ENCODE measurements around the gene ELOF1.

Gene ELOF1

GRCh38 chr19:11547929-11548700 lies 10.9 kb downstream of the ELOF1 start:
- no peak for TF ChIP-seq CTCF (IDR thresholded peaks at IDR 0.05; ENCODE audit: borderline replicate concordance, control extremely low read depth, extremely low read depth, insufficient read depth, missing control alignments)
- DNase-seq (ENCODE audit: low spot score) = no peak
- in situ Hi-C loops (cut with MboI; ENCODE audit: low sequenced_read_pairs, unreplicated experiment) = no loop called here

GRCh38 chr19:11541238-11541637 lies 17.8 kb downstream of the ELOF1 start:
- TF ChIP-seq CTCF (IDR thresholded peaks at IDR 0.05; ENCODE audit: borderline replicate concordance, control extremely low read depth, extremely low read depth, insufficient read depth, missing control alignments) = no peak
- DNase-seq (ENCODE audit: low spot score) = peak; percentile 48
- in situ Hi-C loops (cut with MboI; ENCODE audit: low sequenced_read_pairs, unreplicated experiment) = no loop called here

GRCh38 chr19:11540645-11541044 lies 18.4 kb downstream of the ELOF1 start:
- no peak for DNase-seq (ENCODE audit: low spot score)
- in situ Hi-C loops (cut with MboI; ENCODE audit: low sequenced_read_pairs, unreplicated experiment) = no loop called here
- no peak for TF ChIP-seq CTCF (IDR thresholded peaks at IDR 0.05; ENCODE audit: borderline replicate concordance, control extremely low read depth, extremely low read depth, insufficient read depth, missing control alignments)

GRCh38 chr19:11539495-11540365 lies 19.3 kb downstream of the ELOF1 start:
- in situ Hi-C loops (cut with MboI; ENCODE audit: low sequenced_read_pairs, unreplicated experiment) = no loop called here
- TF ChIP-seq CTCF (IDR thresholded peaks at IDR 0.05; ENCODE audit: borderline replicate concordance, control extremely low read depth, extremely low read depth, insufficient read depth, missing control alignments) = no peak
- peak; percentile 64 for DNase-seq (ENCODE audit: low spot score)

GRCh38 chr19:11538232-11539036 lies 20.6 kb downstream of the ELOF1 start, which contains the start of gene CNN1:
Gene CNN1, plus strand, starts transcription at chr19:11538851. Its CDS starts 77 bp downstream, at chr19:11538928.
- DNase-seq (ENCODE audit: low spot score) = peak; percentile 38
- no peak for TF ChIP-seq CTCF (IDR thresholded peaks at IDR 0.05; ENCODE audit: borderline replicate concordance, control extremely low read depth, extremely low read depth, insufficient read depth, missing control alignments)
- in situ Hi-C loops (cut with MboI; ENCODE audit: low sequenced_read_pairs, unreplicated experiment) = no loop called here

All from GM13976 (cell line).